Heart left ventricle (tissue), 13 donors: ENCODE data around the gene PLXNB3.

ENCODE experiments used
- POLR2A ChIP-seq, 2 donors: fragments of 450-650 bp; IDR thresholded peaks; one replicate each; pipeline ENCODE4 v1.6.1; 2017; ENCODE audit warnings: antibody characterized with exemption in 2 of 2, mild to moderate bottlenecking in 2 of 2, moderate library complexity in 2 of 2
- TF ChIP-seq, protein P1 (sequence below), 12 donors: fragments of 200-600 bp; sonication (generic) in 4 of 12; IDR thresholded peaks; one replicate each; pipeline versions ENCODE4 v1.5.0 to v1.8.0; 2018 to 2022; ENCODE audit warnings: antibody characterized with exemption in 12 of 12, mild to moderate bottlenecking in 5 of 12
- donor health status: ischemic (EF 13 %, LVEDD 7.1; RV severe dilation, severe dysfunction).
- donor health status: DM: no; HTN: yes; CAD: no.
- donor health status: DM: no; HTN: no; CAD: no.
- donor health status: ischemic (EF 25% LVEDD 6.9; RV normal size, moderate dysfunction).
- donor health status: ischemic (EF 25% LVEDD 5.7; RV mildly dilated, moderate dysfunction).
- donor health status: ischemic (EF 35%, LVEDD 5.7; RV mildly dilated, moderate dysfunction).
- donor health status: nonischemic (EF 11% LVEDD 7.7; RV severe dilation, severe dysfunction).
- donor health status: DM: yes; HTN: yes; CAD: no.
- donor health status: PGD.
- donor health status: ischemic (EF 29% LVEDD 5.4; RV normal size, mild dysfunction).
- donor health status: nonischemic (EF 23%, LVEDD 6.1; RV moderate dilation, normal function).

DNA sequence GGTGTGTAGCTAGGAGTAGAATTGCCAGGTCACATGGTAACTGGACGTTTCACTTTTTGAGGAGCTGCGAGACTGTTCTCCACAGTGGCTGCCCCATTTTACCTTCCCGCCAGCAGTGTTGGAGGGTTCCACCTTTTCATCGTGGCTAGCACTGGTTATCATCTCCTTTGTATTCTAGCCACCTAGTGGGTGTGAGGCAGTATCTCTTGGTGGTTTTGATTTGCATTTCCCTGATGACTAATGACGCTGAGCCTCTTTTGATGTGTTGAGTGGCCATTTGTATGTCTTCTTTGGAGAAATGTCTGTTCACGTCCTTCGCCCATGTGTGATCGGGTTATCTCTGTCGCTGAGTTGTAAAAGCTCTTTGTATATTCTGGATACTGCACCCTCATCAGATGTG is 28.8 kb upstream of the PLXNB3 start:
- TF ChIP-seq, protein P1, sequence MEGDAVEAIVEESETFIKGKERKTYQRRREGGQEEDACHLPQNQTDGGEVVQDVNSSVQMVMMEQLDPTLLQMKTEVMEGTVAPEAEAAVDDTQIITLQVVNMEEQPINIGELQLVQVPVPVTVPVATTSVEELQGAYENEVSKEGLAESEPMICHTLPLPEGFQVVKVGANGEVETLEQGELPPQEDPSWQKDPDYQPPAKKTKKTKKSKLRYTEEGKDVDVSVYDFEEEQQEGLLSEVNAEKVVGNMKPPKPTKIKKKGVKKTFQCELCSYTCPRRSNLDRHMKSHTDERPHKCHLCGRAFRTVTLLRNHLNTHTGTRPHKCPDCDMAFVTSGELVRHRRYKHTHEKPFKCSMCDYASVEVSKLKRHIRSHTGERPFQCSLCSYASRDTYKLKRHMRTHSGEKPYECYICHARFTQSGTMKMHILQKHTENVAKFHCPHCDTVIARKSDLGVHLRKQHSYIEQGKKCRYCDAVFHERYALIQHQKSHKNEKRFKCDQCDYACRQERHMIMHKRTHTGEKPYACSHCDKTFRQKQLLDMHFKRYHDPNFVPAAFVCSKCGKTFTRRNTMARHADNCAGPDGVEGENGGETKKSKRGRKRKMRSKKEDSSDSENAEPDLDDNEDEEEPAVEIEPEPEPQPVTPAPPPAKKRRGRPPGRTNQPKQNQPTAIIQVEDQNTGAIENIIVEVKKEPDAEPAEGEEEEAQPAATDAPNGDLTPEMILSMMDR (IDR thresholded peaks at IDR 0.05) = no peak
- no peak for TF ChIP-seq POLR2A (IDR thresholded peaks at IDR 0.05)
